Esophagus squamous epithelium (tissue), 4 donors: Measurements from ENCODE around the gene FHOD3.

Experiments
- CTCF ChIP-seq, 6 experiments: fragments of 450-650 bp in 4 of 6; fragments of 200-600 bp in 2 of 6; sonication (generic) in 2 of 6; IDR thresholded peaks; one replicate each; pipeline ENCODE4 v1.5.1; 2016 to 2019; ENCODE audit warnings: antibody characterized with exemption in 6 of 6, mild to moderate bottlenecking in 4 of 6, moderate library complexity in 4 of 6
- POLR2A ChIP-seq, 4 donors: fragments of 450-650 bp; IDR thresholded peaks; one replicate each; pipeline ENCODE4 v1.6.1; 2017; ENCODE audit warnings: antibody characterized with exemption in 4 of 4, mild to moderate bottlenecking in 4 of 4, moderate library complexity in 3 of 4

DNA sequence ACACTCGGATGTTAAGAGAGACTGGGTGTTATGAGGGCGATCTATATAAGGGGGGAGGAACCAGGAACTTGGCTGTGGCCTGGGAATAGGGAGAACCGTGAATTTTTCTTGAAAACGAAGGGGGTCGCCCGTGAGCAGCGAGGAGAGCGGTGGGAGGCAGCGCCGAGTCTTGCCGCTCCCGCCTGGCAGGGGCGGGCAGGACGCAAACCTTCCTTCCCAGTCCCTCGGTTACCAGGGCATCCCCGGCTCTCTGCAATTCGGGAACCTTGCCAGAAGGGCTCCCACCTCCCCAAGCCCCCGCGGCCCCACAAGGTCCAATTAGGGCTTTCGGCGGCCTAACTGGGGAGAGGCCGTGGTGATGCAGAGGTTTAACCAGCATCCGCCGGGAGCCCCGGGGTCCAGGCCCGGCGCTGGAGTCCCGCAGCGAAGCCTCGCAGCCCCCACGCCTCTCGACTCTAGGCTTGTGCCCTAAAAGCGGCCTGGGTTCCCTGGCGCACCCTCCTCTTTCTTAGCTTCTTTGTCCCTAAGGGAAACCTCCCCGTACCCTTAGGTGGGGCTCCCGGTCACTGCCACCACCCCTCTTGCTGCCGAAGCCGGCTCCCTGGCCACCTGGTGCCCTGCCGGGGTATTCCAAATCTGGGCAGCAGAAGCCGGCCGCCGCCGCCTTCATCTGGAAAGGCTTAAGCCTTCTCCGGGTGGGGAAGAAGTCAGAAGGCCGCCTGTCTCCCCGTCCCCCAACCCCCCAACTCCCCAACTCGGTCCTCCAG lies 680 bp upstream of the FHOD3 start:
- peak in 2 of 6 experiments; percentile 1 to 24 for TF ChIP-seq CTCF (IDR thresholded peaks at IDR 0.05)
- no peak for TF ChIP-seq POLR2A (IDR thresholded peaks at IDR 0.05)
